Measurements from ENCODE around the gene ABR.

ABR gene

GRCh38 chr17:1179818-1180742 lies at the start of gene ABR:
TSS of gene ABR (minus strand) at chr17:1179981. CDS start at chr17:1179727, 254 bp downstream.
- no peak for DNase-seq (ENCODE audit: low read depth in 2 of 2)

GRCh38 chr17:1229349-1229899 lies 49.6 kb upstream of the ABR start:
- no peak for DNase-seq (ENCODE audit: low read depth in 2 of 2)

GRCh38 chr17:1228781-1229348 lies 49.1 kb upstream of the ABR start:
- DNase-seq (ENCODE audit: low read depth in 2 of 2) = no peak

- DNase-seq (ENCODE audit: low read depth in 2 of 2) = no peak
Measured at GRCh38 chr17:1227917-1228780, 48.4 kb upstream of the ABR start.

- DNase-seq (ENCODE audit: low read depth in 2 of 2) = no peak
Measured at GRCh38 chr17:1227365-1227764, 47.6 kb upstream of the ABR start.

- no peak for DNase-seq (ENCODE audit: low read depth in 2 of 2)
Measured at GRCh38 chr17:1226308-1226707, 46.5 kb upstream of the ABR start.

- no peak for DNase-seq (ENCODE audit: low read depth in 2 of 2)
Measured at GRCh38 chr17:1224330-1224729, 44.5 kb upstream of the ABR start.

GRCh38 chr17:1223662-1224061 lies 43.9 kb upstream of the ABR start:
- no peak for DNase-seq (ENCODE audit: low read depth in 2 of 2)

- DNase-seq (ENCODE audit: low read depth in 2 of 2) = no peak
Measured at GRCh38 chr17:1222321-1222720, 42.5 kb upstream of the ABR start.

GRCh38 chr17:1221209-1221608 lies 41.4 kb upstream of the ABR start:
- DNase-seq (ENCODE audit: low read depth in 2 of 2) = no peak

GRCh38 chr17:1220346-1220745 lies 40.6 kb upstream of the ABR start:
- DNase-seq (ENCODE audit: low read depth in 2 of 2) = no peak

GRCh38 chr17:1217089-1217385 lies 37.3 kb upstream of the ABR start:
- no peak for DNase-seq (ENCODE audit: low read depth in 2 of 2)

- DNase-seq (ENCODE audit: low read depth in 2 of 2) = no peak
Measured at GRCh38 chr17:1216217-1217088, 36.7 kb upstream of the ABR start.

GRCh38 chr17:1212946-1213345 lies 33.2 kb upstream of the ABR start:
- no peak for DNase-seq (ENCODE audit: low read depth in 2 of 2)

GRCh38 chr17:1211287-1211686 lies 31.5 kb upstream of the ABR start:
- no peak for DNase-seq (ENCODE audit: low read depth in 2 of 2)

- no peak for DNase-seq (ENCODE audit: low read depth in 2 of 2)
Measured at GRCh38 chr17:1208966-1209365, 29.2 kb upstream of the ABR start.

GRCh38 chr17:1206026-1206777 lies 26.4 kb upstream of the ABR start:
- DNase-seq (ENCODE audit: low read depth in 2 of 2) = no peak

- DNase-seq (ENCODE audit: low read depth in 2 of 2) = no peak
Measured at GRCh38 chr17:1203967-1204291, 24.1 kb upstream of the ABR start.

GRCh38 chr17:1203111-1203966 lies 23.6 kb upstream of the ABR start:
- peak in 1 of 2 experiments; percentile 18 for DNase-seq (ENCODE audit: low read depth in 2 of 2)

GRCh38 chr17:1202291-1202690 lies 22.5 kb upstream of the ABR start:
- DNase-seq (ENCODE audit: low read depth in 2 of 2) = no peak
